Measurements from ENCODE around the gene KIF2C. TPM values are rescaled to one million over a fixed set of nuclear protein-coding genes. Genes with fewer than 3 reads are reported as not detected.

The KIF2C gene
- 90.4 TPM for polyA plus RNA-seq (2013, experiment 1 of 2)
- 92.2 TPM for polyA plus RNA-seq (2013, experiment 2 of 2)

GRCh38 chr1:44739307-44740178 lies at the start of gene KIF2C:
TSS of gene KIF2C (plus strand) at chr1:44739837. CDS start at chr1:44739933, 96 bp downstream.
- WGBS, 2 donors (ENCODE audit: extremely low coverage in 2 of 2, insufficient read length in 2 of 2, insufficient replicate concordance in 1 of 2): no CpG with 5 or more reads among the region's 57 CpGs
- Histone ChIP-seq H3K27me3 (ENCODE audit: control insufficient read depth in 3 of 3, insufficient read depth in 3 of 3, low read depth in 1 of 3, low read length in 3 of 3) (no peaks in the 10 kb centered on the region), H2BK12ac (ENCODE audit: low read length) (no peak within 1 kb of the TSS), H2BK15ac (ENCODE audit: low read length) (peak within 1 kb of the TSS; percentile 93), H3K4ac (ENCODE audit: low read length) (peak within 1 kb of the TSS; percentile 90), H3K4me3 (ENCODE audit: low read length in 2 of 2) (peak within 1 kb of the TSS; percentile 81 to 89), H3K36me3 (replicated peaks in 1 of 2; ENCODE audit: control insufficient read depth in 2 of 2, insufficient read depth in 2 of 2, low read length in 2 of 2) (peaks cover 12 to 34% of the 10 kb centered on the region in 2 donors), H3K27ac (replicated peaks; ENCODE audit: low read length) (peak within 1 kb of the TSS; percentile 78), H4K91ac (ENCODE audit: low read depth, low read length, poor library complexity) (peak within 1 kb of the TSS; percentile 22), H3K9me3 (replicated peaks in 1 of 2; ENCODE audit: control insufficient read depth in 2 of 2, insufficient read depth in 1 of 2, low read depth in 1 of 2, low read length in 2 of 2) (peaks cover 0 to 3% of the 10 kb centered on the region in 2 donors), H2BK120ac (ENCODE audit: low read depth, low read length) (peak within 1 kb of the TSS; percentile 74), H2AK5ac (ENCODE audit: low read depth, low read length) (no peak within 1 kb of the TSS), H3K4me1 (ENCODE audit: control insufficient read depth in 2 of 2, insufficient read depth in 1 of 2, low read depth in 1 of 2, low read length in 2 of 2) (peaks cover 6 to 8% of the 10 kb centered on the region in 2 donors), H2AFZ (ENCODE audit: low read length) (peak within 1 kb of the TSS; percentile 88), H3K9ac (ENCODE audit: low read depth, low read length, poor library complexity) (peak within 1 kb of the TSS; percentile 91), H3K79me1 (ENCODE audit: low read depth, low read length) (peaks cover 8% of the 10 kb centered on the region), H4K8ac (ENCODE audit: low read depth, low read length) (peak within 1 kb of the TSS; percentile 9), H3K4me2 (ENCODE audit: insufficient read depth, low read length, poor library complexity, severe bottlenecking) (peak within 1 kb of the TSS; percentile 78), H2BK5ac (ENCODE audit: low read length) (peak within 1 kb of the TSS; percentile 71), H3K14ac (ENCODE audit: low read length) (peak within 1 kb of the TSS; percentile 58), H3K18ac (ENCODE audit: low read length) (peak within 1 kb of the TSS; percentile 94), H3K23ac (ENCODE audit: low read depth, low read length, poor library complexity) (peak within 1 kb of the TSS; percentile 94)
- peak; percentile 89 for DNase-seq (ENCODE audit: low spot score)

- Histone ChIP-seq H2AK5ac (ENCODE audit: low read depth, low read length) (no peak overlapping the region), H3K79me1 (ENCODE audit: low read depth, low read length) (no peaks in the 10 kb centered on the region), H3K23ac (ENCODE audit: low read depth, low read length, poor library complexity) (no peak overlapping the region), H2BK5ac (ENCODE audit: low read length) (no peak overlapping the region), H3K18ac (ENCODE audit: low read length) (no peak overlapping the region), H3K9ac (ENCODE audit: low read depth, low read length, poor library complexity) (no peak overlapping the region), H2BK120ac (ENCODE audit: low read depth, low read length) (no peak overlapping the region), H3K9me3 (replicated peaks in 1 of 2; ENCODE audit: control insufficient read depth in 2 of 2, insufficient read depth in 1 of 2, low read depth in 1 of 2, low read length in 2 of 2) (no peaks in the 10 kb centered on the region), H3K4me2 (ENCODE audit: insufficient read depth, low read length, poor library complexity, severe bottlenecking) (no peak overlapping the region), H3K14ac (ENCODE audit: low read length) (no peak overlapping the region), H3K4ac (ENCODE audit: low read length) (no peak overlapping the region), H4K91ac (ENCODE audit: low read depth, low read length, poor library complexity) (no peak overlapping the region), H3K4me1 (ENCODE audit: control insufficient read depth in 2 of 2, insufficient read depth in 1 of 2, low read depth in 1 of 2, low read length in 2 of 2) (no peaks in the 10 kb centered on the region), H3K27me3 (ENCODE audit: control insufficient read depth in 3 of 3, insufficient read depth in 3 of 3, low read depth in 1 of 3, low read length in 3 of 3) (no peaks in the 10 kb centered on the region), H2BK15ac (ENCODE audit: low read length) (no peak overlapping the region), H3K27ac (replicated peaks; ENCODE audit: low read length) (no peak overlapping the region), H3K4me3 (ENCODE audit: low read length in 2 of 2) (no peak overlapping the region), H2AFZ (ENCODE audit: low read length) (no peak overlapping the region), H2BK12ac (ENCODE audit: low read length) (no peak overlapping the region), H3K36me3 (replicated peaks in 1 of 2; ENCODE audit: control insufficient read depth in 2 of 2, insufficient read depth in 2 of 2, low read length in 2 of 2) (no peaks in the 10 kb centered on the region), H4K8ac (ENCODE audit: low read depth, low read length) (no peak overlapping the region)
- no CpG with 5 or more reads among the region's 2 CpGs for WGBS, 2 donors (ENCODE audit: extremely low coverage in 2 of 2, insufficient read length in 2 of 2, insufficient replicate concordance in 1 of 2)
- DNase-seq (ENCODE audit: low spot score): no peak
Observed at GRCh38 chr1:44693159-44693558, 46.5 kb upstream of the KIF2C start.

GRCh38 chr1:44693900-44694299 lies 45.7 kb upstream of the KIF2C start:
- Histone ChIP-seq H3K4me3 (ENCODE audit: low read length in 2 of 2) (no peak overlapping the region), H3K79me1 (ENCODE audit: low read depth, low read length) (no peaks in the 10 kb centered on the region), H2BK5ac (ENCODE audit: low read length) (no peak overlapping the region), H3K4me1 (ENCODE audit: control insufficient read depth in 2 of 2, insufficient read depth in 1 of 2, low read depth in 1 of 2, low read length in 2 of 2) (no peaks in the 10 kb centered on the region), H3K23ac (ENCODE audit: low read depth, low read length, poor library complexity) (no peak overlapping the region), H3K36me3 (replicated peaks in 1 of 2; ENCODE audit: control insufficient read depth in 2 of 2, insufficient read depth in 2 of 2, low read length in 2 of 2) (no peaks in the 10 kb centered on the region), H3K4ac (ENCODE audit: low read length) (no peak overlapping the region), H2BK120ac (ENCODE audit: low read depth, low read length) (no peak overlapping the region), H2BK15ac (ENCODE audit: low read length) (no peak overlapping the region), H3K27me3 (ENCODE audit: control insufficient read depth in 3 of 3, insufficient read depth in 3 of 3, low read depth in 1 of 3, low read length in 3 of 3) (no peaks in the 10 kb centered on the region), H2AK5ac (ENCODE audit: low read depth, low read length) (no peak overlapping the region), H3K4me2 (ENCODE audit: insufficient read depth, low read length, poor library complexity, severe bottlenecking) (no peak overlapping the region), H3K18ac (ENCODE audit: low read length) (no peak overlapping the region), H4K91ac (ENCODE audit: low read depth, low read length, poor library complexity) (no peak overlapping the region), H2BK12ac (ENCODE audit: low read length) (no peak overlapping the region), H3K9me3 (replicated peaks in 1 of 2; ENCODE audit: control insufficient read depth in 2 of 2, insufficient read depth in 1 of 2, low read depth in 1 of 2, low read length in 2 of 2) (no peaks in the 10 kb centered on the region), H3K9ac (ENCODE audit: low read depth, low read length, poor library complexity) (no peak overlapping the region), H3K14ac (ENCODE audit: low read length) (no peak overlapping the region), H3K27ac (replicated peaks; ENCODE audit: low read length) (no peak overlapping the region), H4K8ac (ENCODE audit: low read depth, low read length) (no peak overlapping the region), H2AFZ (ENCODE audit: low read length) (no peak overlapping the region)
- no peak for DNase-seq (ENCODE audit: low spot score)
- no CpG with 5 or more reads among the region's 3 CpGs for WGBS, 2 donors (ENCODE audit: extremely low coverage in 2 of 2, insufficient read length in 2 of 2, insufficient replicate concordance in 1 of 2)

GRCh38 chr1:44694863-44695478 lies 44.7 kb upstream of the KIF2C start:
- WGBS, 2 donors (ENCODE audit: extremely low coverage in 2 of 2, insufficient read length in 2 of 2, insufficient replicate concordance in 1 of 2): no CpG with 5 or more reads among the region's 7 CpGs
- H2AK5ac ChIP-seq (ENCODE audit: low read depth, low read length): no peak overlapping the region
- H4K91ac ChIP-seq (ENCODE audit: low read depth, low read length, poor library complexity): no peak overlapping the region
- no peak overlapping the region for H3K23ac ChIP-seq (ENCODE audit: low read depth, low read length, poor library complexity)
- H2BK5ac ChIP-seq (ENCODE audit: low read length): no peak overlapping the region
- no peak overlapping the region for H2BK12ac ChIP-seq (ENCODE audit: low read length)
- H4K8ac ChIP-seq (ENCODE audit: low read depth, low read length): no peak overlapping the region
- no peak overlapping the region for H3K4me2 ChIP-seq (ENCODE audit: insufficient read depth, low read length, poor library complexity, severe bottlenecking)
- no peak overlapping the region for H3K18ac ChIP-seq (ENCODE audit: low read length)
- no peak overlapping the region for H3K27ac ChIP-seq (replicated peaks; ENCODE audit: low read length)
- no peak overlapping the region for H2AFZ ChIP-seq (ENCODE audit: low read length)
- H3K4me3 ChIP-seq (ENCODE audit: low read length in 2 of 2): no peak overlapping the region
- H3K79me1 ChIP-seq (ENCODE audit: low read depth, low read length): no peaks in the 10 kb centered on the region
- H3K27me3 ChIP-seq (ENCODE audit: control insufficient read depth in 3 of 3, insufficient read depth in 3 of 3, low read depth in 1 of 3, low read length in 3 of 3): no peaks in the 10 kb centered on the region
- H3K4ac ChIP-seq (ENCODE audit: low read length): no peak overlapping the region
- no peaks in the 10 kb centered on the region for H3K9me3 ChIP-seq (replicated peaks in 1 of 2; ENCODE audit: control insufficient read depth in 2 of 2, insufficient read depth in 1 of 2, low read depth in 1 of 2, low read length in 2 of 2)
- no peak overlapping the region for H2BK120ac ChIP-seq (ENCODE audit: low read depth, low read length)
- no peak overlapping the region for H3K9ac ChIP-seq (ENCODE audit: low read depth, low read length, poor library complexity)
- H2BK15ac ChIP-seq (ENCODE audit: low read length): no peak overlapping the region
- no peak for DNase-seq (ENCODE audit: low spot score)
- H3K36me3 ChIP-seq (replicated peaks in 1 of 2; ENCODE audit: control insufficient read depth in 2 of 2, insufficient read depth in 2 of 2, low read length in 2 of 2): no peaks in the 10 kb centered on the region
- no peaks in the 10 kb centered on the region for H3K4me1 ChIP-seq (ENCODE audit: control insufficient read depth in 2 of 2, insufficient read depth in 1 of 2, low read depth in 1 of 2, low read length in 2 of 2)
- H3K14ac ChIP-seq (ENCODE audit: low read length): no peak overlapping the region

Data from neuronal stem cell (in vitro differentiated cells).